GM12891 (cell line): Measurements from ENCODE around the gene ZNHIT2.

Experiments used
- PAX5 ChIP-seq: IDR thresholded peaks from 2 replicates; pipeline ENCODE4 v1.6.1; 2011; ENCODE audit warnings: low read length, moderate library complexity, mild to moderate bottlenecking; ENCODE audit not compliant: insufficient read depth, severe bottlenecking
- POLR2A ChIP-seq: IDR thresholded peaks from 2 replicates; pipeline ENCODE4 v1.6.1; 2011; ENCODE audit warnings: low read depth, low read length, control low read depth
- POLR2AphosphoS5 ChIP-seq: IDR thresholded peaks from 2 replicates; pipeline ENCODE4 v1.6.1; 2011; ENCODE audit warnings: low read depth, low read length, control low read depth
- POU2F2 ChIP-seq: IDR thresholded peaks from 2 replicates; pipeline ENCODE4 v1.6.1; 2011; ENCODE audit warnings: low read depth, mild to moderate bottlenecking, control low read depth, low read length, moderate library complexity
- SPI1 ChIP-seq: IDR thresholded peaks from 2 replicates; pipeline ENCODE4 v1.6.1; 2011; ENCODE audit warnings: low read depth, low read length, control low read depth
- TAF1 ChIP-seq: IDR thresholded peaks from 2 replicates; pipeline ENCODE4 v1.6.1; 2011; ENCODE audit warnings: low read depth, low read length, control low read depth

GRCh38 chr11:65131895-65132237 is 14.4 kb upstream of the ZNHIT2 start:
- TF ChIP-seq POLR2A (no peak), POLR2AphosphoS5 (no peak), TAF1 (no peak), POU2F2 (no peak), PAX5 (no peak), SPI1 (no peak)
